GM12878 (cell line): ENCODE measurements around the gene FAM171A1. TPM values are rescaled to one million over a fixed set of nuclear protein-coding genes. Genes with fewer than 3 reads are reported as not detected.
A peak's percentile ranks its signal among the peaks of the same experiment; 100 is the strongest.

Experiments
- ATF7 ChIP-seq: fragments of 450-650 bp; IDR thresholded peaks from 2 replicates; pipeline ENCODE4 v1.6.1; 2016; ENCODE audit warnings: low read depth, mild to moderate bottlenecking
- E2F4 ChIP-seq: IDR thresholded peaks from 2 replicates; pipeline ENCODE4 v1.6.1; 2012; ENCODE audit warnings: low read depth, low read length, improper control_type of control experiment
- EP300 ChIP-seq, 2 experiments: fragments of 150-350 bp in 1 of 2; IDR thresholded peaks; 2 replicates each; pipeline ENCODE4 v1.6.1; 2011 to 2012; ENCODE audit warnings: low read depth in 2 of 2, low read length in 2 of 2, borderline replicate concordance in 1 of 2, improper control_type of control experiment in 1 of 2, inconsistent platforms in 1 of 2; ENCODE audit not compliant: control insufficient read depth in 1 of 2
- HDGF ChIP-seq: fragments of 450-650 bp; IDR thresholded peaks from 2 replicates; pipeline ENCODE4 v1.6.1; 2016; ENCODE audit warnings: antibody characterized with exemption
- JUNB ChIP-seq: IDR thresholded peaks from 2 replicates; pipeline ENCODE4 v1.6.1; 2016; ENCODE audit warnings: antibody characterized with exemption, mild to moderate bottlenecking
- JUND ChIP-seq: IDR thresholded peaks from 2 replicates; pipeline ENCODE4 v1.6.1; 2012; ENCODE audit warnings: low read depth, mild to moderate bottlenecking, low read length, improper control_type of control experiment, moderate library complexity
- KAT2A ChIP-seq: conservative IDR thresholded peaks from 2 replicates; pipeline ENCODE4 v1.6.1; 2011; ENCODE audit warnings: low read depth, low read length; ENCODE audit not compliant: control insufficient read depth
- KLF5 ChIP-seq: fragments of 450-650 bp; IDR thresholded peaks from 2 replicates; pipeline ENCODE4 v1.6.1; 2014; ENCODE audit warnings: mild to moderate bottlenecking; ENCODE audit not compliant: partially characterized antibody
- MAX ChIP-seq: IDR thresholded peaks from 2 replicates; pipeline ENCODE4 v1.6.1; 2012; ENCODE audit warnings: low read depth, low read length, improper control_type of control experiment
- NFYB ChIP-seq: IDR thresholded peaks from 2 replicates; pipeline ENCODE4 v1.6.1; 2011; ENCODE audit warnings: low read depth, mild to moderate bottlenecking, low read length, improper control_type of control experiment, moderate library complexity; ENCODE audit not compliant: insufficient read depth
- NR2C2 ChIP-seq: IDR thresholded peaks from 2 replicates; pipeline ENCODE4 v1.6.1; 2011; ENCODE audit warnings: borderline replicate concordance, low read depth; ENCODE audit not compliant: control insufficient read depth, insufficient read length
- NRF1 ChIP-seq: conservative IDR thresholded peaks from 2 replicates; pipeline ENCODE4 v1.6.1; 2011; ENCODE audit warnings: mild to moderate bottlenecking, low read depth, low read length, improper control_type of control experiment
- PAX5 ChIP-seq: IDR thresholded peaks from 2 replicates; pipeline ENCODE4 v1.6.1; 2011; ENCODE audit warnings: low read depth, low read length, borderline replicate concordance
- RFX5 ChIP-seq: IDR thresholded peaks from 2 replicates; pipeline ENCODE4 v1.6.1; 2011; ENCODE audit warnings: low read depth, low read length, improper control_type of control experiment
- RUNX3 ChIP-seq: IDR thresholded peaks from 2 replicates; pipeline ENCODE4 v1.6.1; 2012; ENCODE audit warnings: low read length, inconsistent platforms
- STAT3 ChIP-seq: IDR thresholded peaks from 2 replicates; pipeline ENCODE4 v1.6.1; 2011; ENCODE audit warnings: low read depth, low read length, improper control_type of control experiment
- TAF1 ChIP-seq: IDR thresholded peaks from 2 replicates; pipeline ENCODE4 v1.6.1; 2011; ENCODE audit warnings: mild to moderate bottlenecking, low read depth, low read length, borderline replicate concordance
- USF2 ChIP-seq: IDR thresholded peaks from 2 replicates; pipeline ENCODE4 v1.6.1; 2011; ENCODE audit warnings: low read depth, low read length, improper control_type of control experiment, borderline replicate concordance
- WRNIP1 ChIP-seq: IDR thresholded peaks from 2 replicates; pipeline ENCODE4 v1.6.1; 2011; ENCODE audit warnings: low read depth, low read length, improper control_type of control experiment, borderline replicate concordance
- YY1 ChIP-seq: IDR thresholded peaks from 2 replicates; pipeline ENCODE4 v1.6.1; 2011; ENCODE audit warnings: low read depth, mild to moderate bottlenecking, low read length
- ZBTB4 ChIP-seq: fragments of 450-650 bp; formaldehyde crosslinking; IDR thresholded peaks from 2 replicates; pipeline ENCODE4 v1.4.0; 2022; ENCODE audit warnings: mild to moderate bottlenecking, moderate library complexity
- ZNF384 ChIP-seq: IDR thresholded peaks from 2 replicates; pipeline ENCODE4 v1.6.1; 2012; ENCODE audit warnings: low read depth, mild to moderate bottlenecking, low read length, improper control_type of control experiment, borderline replicate concordance
- ZZZ3 ChIP-seq: IDR thresholded peaks from 2 replicates; pipeline ENCODE4 v1.6.1; 2011; ENCODE audit warnings: low read depth; ENCODE audit not compliant: control insufficient read depth, insufficient read length
- polyA plus RNA-seq, 11 experiments: library from polyadenylated mRNA; depleted of rRNA in 4 of 11; unstranded in 6 of 11; stranded (reverse) in 5 of 11; fragments of >200 nt; fragmentation: Nextera tagmentation in 4 of 11; fragmentation: Illumina TruSeq in 1 of 11; extraction: Ambion mirVana in 4 of 11; extraction: Trizol in 1 of 11; gene quantifications; 1 replicate in 1 of 11; 2 replicates in 10 of 11; pipeline versions ENCODE4 v1.2.1 to v1.2.3, GENCODE V29; 2011 to 2016; ENCODE audit warnings: inconsistent platforms in 2 of 11, missing spikeins in 2 of 11, low read depth in 1 of 11
- total RNA-seq, 4 experiments: library from RNA; depleted of rRNA in 3 of 4; stranded (reverse); fragments of >200 nt in 3 of 4; fragmentation: Illumina TruSeq in 1 of 4; extraction: Trizol in 1 of 4; gene quantifications; 2 replicates each; pipeline versions ENCODE4 v1.2.1 to v1.2.3, GENCODE V29; 2013 to 2021

FAM171A1 gene
- total and polyA plus RNA-seq, 10 of the 15 experiments (the other 5 are each of a cell fraction or from before 2014, with no cell fraction given): 0.05 to 0.28 (median 0.10) TPM; not detected in 1

- TF ChIP-seq PAX5 (peak; percentile 40; the same call in 1 of the 2 replicates), TAF1 (no peak), ZZZ3 (no peak), NRF1 (no peak), WRNIP1 (no peak), USF2 (no peak), ZBTB4 (CRISPR knock-in tag) (no peak), JUND (no peak), KAT2A (no peak), NFYB (no peak), YY1 (peak; percentile 83), JUNB (no peak), EP300 (IDR thresholded peaks at IDR 0.05; ENCODE audit: borderline replicate concordance in 1 of 2, control insufficient read depth in 1 of 2, low read depth in 2 of 2, low read length in 2 of 2) (no peak), NR2C2 (no peak), ATF7 (no peak), STAT3 (no peak), HDGF (no peak), RUNX3 (no peak), ZNF384 (no peak), KLF5 (no peak), RFX5 (0 out of 2 replicates have a peak, but pooled peaks have one; percentile 8), MAX (no peak), E2F4 (no peak)
These were observed 161.1 kb downstream of the FAM171A1 start (continued) for GRCh38 chr10:15209827-15210509.
